ENCODE data around the gene ITPR2.
"Not testable (repeated sequence)": the region's sequence is repeated elsewhere in the genome, so short reads cannot be mapped to it uniquely, and the experiment has no call there.

The ITPR2 gene

GRCh38 chr12:26488351-26488750 lies 344.6 kb downstream of the ITPR2 start:
- in situ Hi-C loops (cut with MboI; ENCODE audit: low sequenced_read_pairs) = no loop called here

DNA sequence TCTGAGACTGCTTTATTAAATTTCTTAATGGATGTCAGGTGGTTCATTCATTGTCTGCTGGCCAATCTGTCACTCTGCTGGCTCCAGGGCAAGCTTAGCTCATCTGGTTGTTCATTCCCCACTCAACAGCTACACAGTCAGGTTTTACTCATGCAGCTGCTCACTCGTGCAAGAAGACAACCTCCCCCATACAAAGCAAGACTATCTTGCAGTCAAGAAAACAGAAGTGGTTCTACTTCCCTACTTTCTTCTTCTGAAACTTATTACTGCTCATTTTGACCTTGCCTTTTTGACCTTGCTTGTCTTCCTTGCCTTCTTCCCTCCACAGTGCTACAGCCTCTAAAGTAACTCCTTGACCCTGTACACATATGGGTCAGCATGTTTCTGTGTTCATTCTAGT lies 359.7 kb downstream of the ITPR2 start:
- in situ Hi-C loops (cut with MboI; ENCODE audit: low sequenced_read_pairs) = no loop called here

DNA sequence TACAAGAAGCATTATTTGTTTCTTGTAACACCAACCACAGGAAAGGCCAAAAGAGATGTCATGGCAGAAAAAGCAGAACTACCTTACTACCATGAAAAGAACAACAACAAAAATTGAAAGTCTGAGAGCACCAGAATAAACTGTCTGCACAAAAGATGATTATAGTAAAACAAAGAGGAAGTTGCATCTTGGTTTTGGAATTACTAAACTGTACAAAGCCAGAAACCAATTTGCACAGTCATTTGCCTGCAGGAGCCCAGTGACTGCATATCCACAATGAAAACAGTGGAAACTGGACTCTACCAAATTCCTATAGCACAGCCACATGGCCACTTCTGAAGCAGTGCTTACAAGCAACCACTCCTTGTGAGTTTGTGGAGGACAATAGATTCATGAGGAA lies 361.4 kb downstream of the ITPR2 start:
- in situ Hi-C loops (cut with MboI; ENCODE audit: low sequenced_read_pairs) = no loop called here

DNA sequence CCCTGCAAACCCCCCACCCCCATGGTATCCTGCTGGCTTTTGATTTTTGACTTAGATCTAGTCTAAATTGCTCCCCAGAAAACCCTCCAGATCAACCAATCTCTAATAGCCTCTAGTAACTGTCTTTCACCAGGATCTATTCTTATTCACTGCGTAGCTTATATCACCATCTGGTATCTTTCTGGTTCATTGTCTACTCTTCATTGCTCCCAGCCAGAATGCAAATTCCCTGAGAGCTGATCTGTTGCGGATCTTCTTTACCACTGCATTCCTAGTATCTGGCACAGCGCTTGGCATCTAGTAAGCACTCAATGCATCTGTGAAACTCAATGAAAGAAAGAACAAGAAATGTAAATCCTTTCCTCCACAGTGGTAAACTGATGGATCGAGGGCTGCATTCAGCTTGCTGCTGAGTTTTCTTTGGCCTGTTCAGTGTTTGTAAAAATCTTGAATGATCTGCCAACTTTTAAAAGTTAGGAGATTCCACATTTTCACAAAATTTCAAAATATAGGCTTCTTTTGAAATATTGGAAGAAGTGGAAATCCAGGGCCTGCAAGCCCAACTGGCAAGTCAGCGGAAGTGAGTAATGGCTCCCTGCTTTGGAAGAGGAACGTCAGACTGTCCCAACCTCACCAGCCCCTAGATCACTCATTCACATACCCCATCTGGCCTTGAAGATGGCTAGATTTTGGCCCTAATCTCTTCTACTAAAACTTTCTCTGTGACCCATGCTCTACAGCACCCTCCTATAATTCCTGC lies 363.4 kb downstream of the ITPR2 start:
- in situ Hi-C loops (cut with MboI; ENCODE audit: low sequenced_read_pairs) = no loop called here

- in situ Hi-C loops (cut with MboI; ENCODE audit: low sequenced_read_pairs) = no loop called here
Measured at GRCh38 chr12:26467351-26467750, 365.6 kb downstream of the ITPR2 start.

- in situ Hi-C loops (cut with MboI; ENCODE audit: low sequenced_read_pairs) = no loop called here
Measured at GRCh38 chr12:26466726-26467125, 366.3 kb downstream of the ITPR2 start.

DNA sequence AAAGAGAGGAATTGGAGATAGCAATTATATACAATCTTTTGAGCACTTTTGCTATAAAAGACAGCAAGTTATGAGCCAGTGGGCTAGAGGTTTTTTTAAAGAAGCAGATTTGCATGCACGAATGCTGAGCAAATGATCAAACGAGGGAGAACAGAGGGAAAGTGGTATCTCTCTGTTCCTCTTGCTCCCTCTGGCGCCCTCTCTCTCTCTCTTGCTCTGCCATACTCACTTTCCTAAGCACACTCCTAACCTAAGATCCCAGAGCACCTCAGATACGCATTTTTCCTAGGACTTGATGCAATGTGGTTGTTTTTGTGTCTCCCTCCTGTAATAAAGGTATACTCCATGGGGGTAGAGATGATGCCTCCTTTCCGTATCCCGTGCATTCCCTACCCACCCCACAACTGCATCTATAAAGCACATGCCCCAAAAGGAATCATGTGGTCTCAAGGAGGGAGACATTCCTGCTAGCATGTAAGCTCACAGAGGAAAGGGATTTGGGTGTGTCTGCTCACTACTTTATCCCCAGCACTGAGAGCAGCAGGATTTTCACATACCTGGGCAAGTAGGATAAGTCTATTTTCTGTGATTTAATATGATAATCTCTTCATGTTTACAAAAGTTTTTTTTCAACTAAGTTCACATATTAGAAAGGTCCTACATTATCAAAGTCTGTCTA lies 367.4 kb downstream of the ITPR2 start:
- in situ Hi-C loops (cut with MboI; ENCODE audit: low sequenced_read_pairs) = no loop called here

DNA sequence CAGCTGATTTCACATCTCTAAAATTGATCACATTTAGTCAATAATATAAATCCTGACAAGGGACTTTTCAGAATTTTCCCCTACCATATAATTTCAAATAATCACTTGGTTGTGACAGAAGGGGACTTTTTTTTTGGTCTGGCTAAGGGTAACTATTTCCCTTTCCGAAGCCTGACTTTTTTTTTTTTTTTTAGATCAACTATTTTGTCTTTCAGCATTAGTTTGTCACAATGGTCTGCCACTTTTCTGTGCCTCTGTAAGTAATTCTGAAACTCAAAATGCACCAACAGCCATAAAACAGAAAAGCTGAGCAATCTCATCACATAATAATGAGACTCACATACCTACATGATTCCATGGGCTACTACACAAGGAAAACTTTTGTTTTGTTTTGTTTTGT lies 371.2 kb downstream of the ITPR2 start:
- in situ Hi-C loops (cut with MboI; ENCODE audit: low sequenced_read_pairs) = no loop called here

DNA sequence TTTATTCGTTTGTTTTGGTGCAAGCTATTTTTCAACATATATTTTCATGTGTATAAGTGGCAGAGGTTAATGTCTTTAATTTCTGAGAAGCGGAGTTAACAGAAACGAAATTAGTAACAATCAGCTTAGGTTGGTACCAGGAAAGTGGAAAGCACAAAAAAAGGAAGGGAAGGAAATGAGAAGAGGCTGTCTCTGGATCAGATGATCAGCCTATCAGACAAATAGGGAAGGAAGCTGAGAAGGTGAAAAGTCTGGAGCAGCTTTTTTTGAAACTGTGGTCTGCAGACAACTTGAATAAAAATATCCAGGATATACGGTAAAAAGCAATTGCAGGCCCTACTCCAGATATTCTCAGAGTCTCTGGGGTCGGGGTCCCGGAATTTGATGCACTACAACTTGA lies 372.6 kb downstream of the ITPR2 start:
- in situ Hi-C loops (cut with MboI; ENCODE audit: low sequenced_read_pairs) = no loop called here

DNA sequence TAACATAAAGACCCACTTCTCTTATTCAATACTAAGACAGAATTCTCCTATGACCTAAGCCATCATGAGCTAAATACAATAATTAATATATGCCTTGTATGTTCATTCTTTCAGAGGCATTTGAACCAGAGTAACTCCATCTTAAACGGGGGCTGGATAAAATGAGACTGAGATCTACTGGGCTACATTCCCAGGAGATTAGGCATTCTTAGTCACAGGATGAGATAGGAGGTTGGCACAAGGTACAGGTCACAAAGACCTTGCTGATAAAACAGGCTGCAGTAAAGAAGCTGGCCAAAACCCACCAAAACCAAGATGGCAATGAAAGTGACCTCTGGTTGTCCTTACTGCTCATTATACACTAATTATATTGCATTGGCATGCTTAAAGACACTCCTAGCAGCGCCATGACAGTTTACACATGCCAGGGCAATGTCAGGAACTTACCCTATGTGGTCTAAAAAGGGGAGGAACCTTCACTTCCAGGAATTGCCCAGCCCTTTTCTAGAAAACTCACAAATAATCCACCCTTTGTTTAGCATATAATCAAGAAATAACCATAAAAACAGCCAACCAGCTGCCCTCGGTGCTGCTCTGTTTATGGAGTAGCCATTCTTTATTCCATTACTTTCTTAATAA lies 376.9 kb downstream of the ITPR2 start:
- in situ Hi-C loops (cut with MboI; ENCODE audit: low sequenced_read_pairs) = no loop called here

GRCh38 chr12:26453246-26453645 lies 379.7 kb downstream of the ITPR2 start:
- in situ Hi-C loops (cut with MboI; ENCODE audit: low sequenced_read_pairs) = no loop called here

- in situ Hi-C loops (cut with MboI; ENCODE audit: low sequenced_read_pairs) = no loop called here
Measured at GRCh38 chr12:26452511-26452910, 380.5 kb downstream of the ITPR2 start.

GRCh38 chr12:26451763-26452162 lies 381.2 kb downstream of the ITPR2 start:
- in situ Hi-C loops (cut with MboI; ENCODE audit: low sequenced_read_pairs) = no loop called here

GRCh38 chr12:26445909-26446308 lies 387.1 kb downstream of the ITPR2 start:
- in situ Hi-C loops (cut with MboI; ENCODE audit: low sequenced_read_pairs) = no loop called here

DNA sequence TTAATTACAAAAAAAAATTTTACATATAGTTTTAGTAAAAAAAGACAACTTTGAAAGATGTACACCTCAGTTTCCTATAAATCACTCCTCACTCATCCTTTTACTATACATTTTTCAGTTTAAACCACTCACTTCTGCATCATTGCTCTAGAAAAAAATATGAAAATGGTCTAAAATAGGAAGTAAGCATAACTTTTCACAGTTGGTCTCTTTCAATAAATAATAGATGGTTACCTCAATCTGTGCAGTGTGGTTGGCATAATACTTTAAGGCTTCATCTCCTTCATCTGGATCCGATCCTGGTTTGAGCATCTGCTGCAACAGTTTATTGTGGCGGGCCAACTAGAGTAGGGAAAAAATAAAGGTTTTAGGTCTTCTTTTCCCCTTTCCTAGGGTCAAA lies 389.7 kb downstream of the ITPR2 start:
- in situ Hi-C loops (cut with MboI; ENCODE audit: low sequenced_read_pairs) = no loop called here

DNA sequence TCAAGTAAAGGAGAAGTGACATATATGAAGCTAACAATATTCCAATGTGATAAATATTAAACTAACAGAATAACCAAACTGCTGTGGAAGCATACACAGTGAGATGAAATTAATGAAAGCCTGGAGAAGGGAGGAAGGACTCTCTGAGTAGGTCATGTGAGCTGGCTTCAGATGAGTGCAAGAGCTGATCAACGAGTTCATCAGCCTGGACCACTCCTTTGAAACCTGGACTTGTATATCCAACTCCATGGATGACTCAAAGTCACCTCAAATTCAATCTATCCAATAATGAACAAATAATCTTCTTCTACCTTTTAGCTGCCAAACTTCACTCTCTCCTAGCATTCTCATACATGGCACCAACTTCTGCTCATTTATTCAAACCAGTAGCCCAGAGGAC lies 391.6 kb downstream of the ITPR2 start:
- in situ Hi-C loops (cut with MboI; ENCODE audit: low sequenced_read_pairs) = no loop called here

- in situ Hi-C loops (cut with MboI; ENCODE audit: low sequenced_read_pairs) = no loop called here
Measured at GRCh38 chr12:26435069-26435404, 398.0 kb downstream of the ITPR2 start.

DNA sequence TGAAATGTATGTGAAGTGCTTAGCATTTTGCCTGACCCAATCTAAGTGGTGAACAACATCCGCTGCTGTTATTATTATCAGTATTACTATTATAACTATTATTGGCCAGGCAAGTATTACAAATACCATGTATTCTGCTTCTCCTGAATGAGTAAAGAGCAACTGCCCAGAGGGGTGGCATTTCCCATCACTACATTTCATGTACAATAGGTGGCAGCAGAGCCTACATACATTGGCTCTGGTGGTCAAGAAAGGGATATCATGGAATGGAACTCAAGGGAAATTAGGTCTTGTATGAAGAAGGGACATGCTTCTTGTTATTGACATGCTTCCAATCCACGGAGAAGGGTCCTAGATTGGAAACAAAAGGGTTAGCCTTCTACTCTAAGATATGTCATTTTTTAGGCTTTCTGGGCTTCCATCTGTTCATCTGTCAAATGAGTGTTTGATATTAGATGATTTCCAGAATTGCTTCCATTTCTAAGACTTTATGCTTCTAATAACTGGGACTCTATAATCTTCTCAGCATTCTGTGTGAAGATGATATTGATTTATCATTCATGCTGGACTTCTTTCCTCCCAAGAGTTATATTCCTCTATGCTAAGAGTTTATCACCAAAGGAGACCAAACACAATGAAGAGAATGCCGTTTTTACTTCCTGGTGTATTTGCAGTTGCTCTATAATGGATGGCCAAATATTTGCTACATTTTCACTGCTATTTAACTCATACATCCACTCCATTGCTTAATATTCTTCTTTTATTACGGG lies 398.5 kb downstream of the ITPR2 start:
- in situ Hi-C loops (cut with MboI; ENCODE audit: low sequenced_read_pairs) = no loop called here

DNA sequence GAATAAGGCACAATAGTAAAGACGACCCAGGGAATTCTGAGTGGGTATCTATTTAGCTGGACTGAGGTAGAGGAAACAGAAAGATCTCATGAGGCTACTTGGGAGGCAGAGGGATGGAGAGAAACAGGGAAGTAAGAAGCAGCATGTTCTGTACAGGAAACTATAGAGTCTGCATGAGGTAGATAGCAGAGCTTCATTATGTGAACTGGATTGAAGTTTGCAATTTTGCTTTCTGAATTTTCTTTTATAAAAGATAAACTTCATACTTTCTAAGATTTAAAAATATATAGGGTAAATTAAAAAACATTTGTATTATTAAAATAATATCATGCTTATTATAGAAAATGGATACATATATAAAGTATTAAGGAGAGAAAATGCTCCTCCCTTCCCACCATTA lies 399.3 kb downstream of the ITPR2 start:
- in situ Hi-C loops (cut with MboI; ENCODE audit: low sequenced_read_pairs) = not testable (repeated sequence)

- in situ Hi-C loops (cut with MboI; ENCODE audit: low sequenced_read_pairs) = no loop called here
Measured at GRCh38 chr12:26431211-26431610, 401.8 kb downstream of the ITPR2 start.

GRCh38 chr12:26430596-26430995 lies 402.4 kb downstream of the ITPR2 start:
- in situ Hi-C loops (cut with MboI; ENCODE audit: low sequenced_read_pairs) = not testable (repeated sequence)
